Spleen (tissue), 11 donors: ENCODE results near the gene VCL. TPM values are rescaled to one million over a fixed set of nuclear protein-coding genes. Genes with fewer than 3 reads are reported as not detected.
A peak's percentile ranks its signal among the peaks of the same experiment; 100 is the strongest.
"Not testable (repeated sequence)": the region's sequence is repeated elsewhere in the genome, so short reads cannot be mapped to it uniquely, and the experiment has no call there.

Experiments
- DNase-seq: peaks from one replicate; pipeline ENCODE4 v3.0.0-alpha.2; 2020
- H3K27ac ChIP-seq, 8 donors: fragments of 200-600 bp; sonication (generic) in 7 of 8; 1 replicate in 4 of 8; 2 replicates in 4 of 8; pipeline versions ENCODE4 v1.5.0 to v1.8.0; 2016 to 2021; ENCODE audit warnings: inconsistent platforms in 4 of 8, mild to moderate bottlenecking in 4 of 8, moderate library complexity in 1 of 8
- H3K27me3 ChIP-seq, 7 donors: fragments of 200-600 bp; sonication (generic) in 6 of 7; replicated peaks in 1 of 7; 1 replicate in 4 of 7; 2 replicates in 3 of 7; pipeline versions ENCODE4 v1.5.0 to v1.8.0; 2016 to 2021; ENCODE audit warnings: inconsistent platforms in 3 of 7, mild to moderate bottlenecking in 1 of 7
- H3K36me3 ChIP-seq, 6 donors: fragments of 200-600 bp; sonication (generic) in 5 of 6; 1 replicate in 4 of 6; 2 replicates in 2 of 6; pipeline versions ENCODE4 v1.5.0 to v1.8.0; 2016 to 2021; ENCODE audit warnings: inconsistent platforms in 2 of 6
- H3K4me1 ChIP-seq, 6 donors: fragments of 200-600 bp; sonication (generic) in 5 of 6; 1 replicate in 3 of 6; 2 replicates in 3 of 6; pipeline versions ENCODE4 v1.5.0 to v1.8.0; 2016 to 2021; ENCODE audit warnings: inconsistent platforms in 3 of 6
- H3K4me3 ChIP-seq, 8 donors: fragments of 200-600 bp; sonication (generic) in 7 of 8; 1 replicate in 4 of 8; 2 replicates in 4 of 8; pipeline versions ENCODE4 v1.5.0 to v1.8.0; 2016 to 2021; ENCODE audit warnings: inconsistent platforms in 4 of 8, mild to moderate bottlenecking in 4 of 8, moderate library complexity in 2 of 8
- H3K9me3 ChIP-seq, 8 donors: fragments of 200-600 bp; sonication (generic) in 7 of 8; 1 replicate in 4 of 8; 2 replicates in 4 of 8; pipeline versions ENCODE4 v1.5.0 to v1.8.0; 2016 to 2021; ENCODE audit warnings: inconsistent platforms in 4 of 8
- POLR2A ChIP-seq, 3 donors: fragments of 450-650 bp; IDR thresholded peaks; one replicate each; pipeline ENCODE4 v1.5.1; 2017; ENCODE audit warnings: antibody characterized with exemption in 3 of 3, mild to moderate bottlenecking in 1 of 3
- POLR2AphosphoS5 ChIP-seq, 3 donors: sonication (generic); formaldehyde crosslinking; IDR thresholded peaks; one replicate each; pipeline ENCODE4 v1.5.1; 2017; ENCODE audit warnings: antibody characterized with exemption in 3 of 3
- WGBS, 5 donors: extraction: QIAGEN DNeasy Blood & Tissue Kit in 3 of 5; methylation state at CpG; one replicate each; pipeline versions ENCODE4 v1.1.5 to v1.1.7; 2013 to 2018; 5-methylcytosine and 5-hydroxymethylcytosine counted together
- intact Hi-C: fragments of 100-400 bp; cut with DNase I; formaldehyde crosslinking; loops from one replicate; pipeline ENCODE4 v1.15.0; 2023; ENCODE audit warnings: low total_unique reads
- polyA plus RNA-seq, 3 donors: library from polyadenylated mRNA; stranded (reverse); fragments of 200-250 nt; gene quantifications; one replicate each; pipeline ENCODE4 v1.2.1, GENCODE V29; 2013
- total RNA-seq, 7 donors: library from RNA; depleted of rRNA in 3 of 7; stranded (reverse); fragments of >200 nt in 3 of 7; fragmentation: NEBNext Ultra II Directional in 4 of 7; extraction: Animal tissue kit (Norgen Biotek cat#: 25700) in 4 of 7; gene quantifications; one replicate each; pipeline versions ENCODE4 v1.1.0 to v1.2.1, GENCODE V29; 2016 to 2021
- TF ChIP-seq, protein P1 (sequence below), 11 experiments: fragments of 200-600 bp in 7 of 11; fragments of 450-650 bp in 4 of 11; sonication (generic) in 4 of 11; IDR thresholded peaks in 8 of 11; conservative IDR thresholded peaks in 3 of 11; 1 replicate in 7 of 11; 2 replicates in 4 of 11; pipeline versions ENCODE4 v1.4.0 to v1.8.0; 2016 to 2021; ENCODE audit warnings: antibody characterized with exemption in 11 of 11, inconsistent platforms in 4 of 11, mild to moderate bottlenecking in 1 of 11
- donor health status: healthy with polysubstance abuse.
- donor health status: DM: no; HTN: no; CAD: no; lungs with moderate emphysema.
- donor health status: DM: no; HTN: no; CAD: no.
- donor health status: Bipolar disorder and iron deficiency.
- donor health status: healthy.
- donor health status: DM: no; HTN: no; CAD: no.
- donor health status: DM: yes; HTN: yes; CAD: no.

Gene VCL
- total and polyA plus RNA-seq, 10 donors, result 8.8 to 214 (median 77.6) TPM

DNA sequence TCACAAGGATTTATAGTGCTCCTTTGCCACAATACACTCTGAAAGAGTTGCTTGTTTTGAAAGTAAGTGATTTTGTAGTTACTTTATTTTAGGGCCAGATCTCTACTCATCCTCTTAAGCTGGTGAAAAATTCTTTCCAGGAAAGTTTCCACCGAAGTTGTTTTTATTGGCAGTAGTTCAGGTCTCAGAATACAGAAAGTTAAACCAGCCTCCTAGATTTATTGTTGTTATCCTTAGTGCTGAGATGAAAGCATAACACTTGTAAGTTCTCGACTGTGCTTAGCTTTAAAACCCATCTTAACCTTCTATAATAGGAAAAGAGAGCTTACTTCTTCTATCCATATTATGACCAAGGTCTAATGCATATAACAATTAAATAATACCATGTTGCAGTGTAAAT lies 147.2 kb downstream of the VCL start:
- TF ChIP-seq POLR2A (IDR thresholded peaks at IDR 0.05) (no peak), POLR2AphosphoS5 (IDR thresholded peaks at IDR 0.05) (no peak)
- TF ChIP-seq, protein P1, sequence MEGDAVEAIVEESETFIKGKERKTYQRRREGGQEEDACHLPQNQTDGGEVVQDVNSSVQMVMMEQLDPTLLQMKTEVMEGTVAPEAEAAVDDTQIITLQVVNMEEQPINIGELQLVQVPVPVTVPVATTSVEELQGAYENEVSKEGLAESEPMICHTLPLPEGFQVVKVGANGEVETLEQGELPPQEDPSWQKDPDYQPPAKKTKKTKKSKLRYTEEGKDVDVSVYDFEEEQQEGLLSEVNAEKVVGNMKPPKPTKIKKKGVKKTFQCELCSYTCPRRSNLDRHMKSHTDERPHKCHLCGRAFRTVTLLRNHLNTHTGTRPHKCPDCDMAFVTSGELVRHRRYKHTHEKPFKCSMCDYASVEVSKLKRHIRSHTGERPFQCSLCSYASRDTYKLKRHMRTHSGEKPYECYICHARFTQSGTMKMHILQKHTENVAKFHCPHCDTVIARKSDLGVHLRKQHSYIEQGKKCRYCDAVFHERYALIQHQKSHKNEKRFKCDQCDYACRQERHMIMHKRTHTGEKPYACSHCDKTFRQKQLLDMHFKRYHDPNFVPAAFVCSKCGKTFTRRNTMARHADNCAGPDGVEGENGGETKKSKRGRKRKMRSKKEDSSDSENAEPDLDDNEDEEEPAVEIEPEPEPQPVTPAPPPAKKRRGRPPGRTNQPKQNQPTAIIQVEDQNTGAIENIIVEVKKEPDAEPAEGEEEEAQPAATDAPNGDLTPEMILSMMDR (IDR thresholded peaks at IDR 0.05 in 8 of 11, conservative IDR thresholded peaks at IDR 0.05 in 3 of 11), result no peak

DNA sequence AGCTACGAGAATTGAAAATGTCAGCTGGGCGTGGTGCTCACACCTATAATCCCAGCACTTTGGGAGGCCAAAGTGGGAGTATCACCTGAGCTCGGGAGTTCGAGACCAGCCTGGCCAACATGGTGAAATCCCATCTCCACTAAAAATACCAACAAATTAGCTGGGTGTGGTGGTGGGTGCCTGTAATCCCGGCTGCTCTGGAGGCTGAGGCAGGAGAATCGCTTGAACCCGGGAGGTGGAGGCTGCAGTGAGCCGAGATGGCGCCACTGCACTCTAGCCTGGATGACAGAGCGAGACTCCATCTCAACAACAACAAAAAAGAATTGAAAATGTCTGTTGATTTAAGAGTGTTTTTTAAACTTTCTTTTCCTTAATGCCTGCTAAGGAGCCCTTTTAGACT lies 149.1 kb downstream of the VCL start:
- H3K4me3 ChIP-seq, H3K9me3 ChIP-seq, H3K27me3 ChIP-seq, DNase-seq, H3K27ac ChIP-seq, intact Hi-C loops: not testable (repeated sequence)
- peaks cover 14 to 79% (median 51%) of the 10 kb centered on the region in 6 donors for H3K4me1 ChIP-seq
- peaks cover 0 to 53% (median 4%) of the 10 kb centered on the region in 6 donors for H3K36me3 ChIP-seq
- 94 to 98% (median 97%) methylated on average over 10 of the region's 10 CpGs for WGBS, 5 donors

More for the DNA sequence above, 147.2 kb downstream of the VCL start:
- 58 to 73% (median 68%) methylated on average over 2 of the region's 2 CpGs for WGBS, 5 donors
- Histone ChIP-seq H3K27ac (no peak overlapping the region), H3K27me3 (no peaks in the 10 kb centered on the region), H3K4me1 (peaks cover 11 to 84% (median 46%) of the 10 kb centered on the region in 6 donors), H3K9me3 (no peaks in the 10 kb centered on the region), H3K4me3 (no peak overlapping the region), H3K36me3 (peaks cover 0 to 57% (median 5%) of the 10 kb centered on the region in 6 donors)
- DNase-seq, result no peak
- intact Hi-C loops, result no loop called here

DNA sequence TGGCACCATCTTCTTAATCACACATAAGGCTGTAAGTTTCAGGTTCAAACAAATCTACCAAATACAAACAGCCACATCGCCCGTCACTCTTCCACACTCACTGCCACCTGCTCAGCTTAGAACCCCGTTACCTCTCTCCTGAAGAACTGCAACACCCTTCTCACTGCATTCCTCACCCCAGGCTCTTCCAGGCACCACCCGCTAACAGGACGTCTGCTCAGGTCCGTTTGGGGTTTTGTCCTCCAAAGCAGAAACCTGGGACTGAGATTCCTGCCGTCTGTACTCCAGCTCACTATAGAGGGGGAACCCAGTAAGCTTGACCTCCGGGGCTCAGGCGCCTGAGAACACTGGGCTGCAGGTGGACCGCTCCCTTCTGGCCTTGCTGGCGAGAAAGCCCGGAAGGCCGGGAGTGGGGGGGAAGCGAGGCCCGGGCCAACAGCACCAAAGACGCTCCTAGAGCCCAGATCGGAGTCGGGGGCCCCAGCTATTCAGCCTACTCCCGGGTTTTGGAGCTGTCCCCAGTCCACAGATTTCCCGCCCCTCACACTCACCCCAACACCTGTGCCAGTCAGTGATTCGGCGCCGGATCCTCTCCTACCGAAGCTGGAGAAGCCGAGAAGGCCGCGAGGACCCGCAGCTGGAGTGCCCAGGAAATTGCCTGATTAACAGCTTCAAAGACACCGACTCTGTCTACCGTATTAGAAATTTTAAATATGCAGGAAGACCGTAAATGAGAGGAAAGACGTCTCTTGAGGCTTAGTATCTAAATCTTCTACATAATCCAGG lies 152.5 kb downstream of the VCL start, which contains the start of gene AP3M1:
AP3M1 (minus strand) TSS at position 625 of the 786 bp plus-strand sequence. CDS start 12,449 bp downstream, outside the sequence.
- peaks cover 27 to 90% (median 68%) of the 10 kb centered on the region in 6 donors for H3K4me1 ChIP-seq
- H3K27me3 ChIP-seq, result no peaks in the 10 kb centered on the region
- 0 to 2% (median 0%) methylated on average over 26 to 32 of the region's 32 CpGs for WGBS, 5 donors
- H3K27ac ChIP-seq, result peak within 1 kb of the TSS; percentile 89 to 96 (median 94)
- DNase-seq, result peak; percentile 96
- TF ChIP-seq POLR2A (IDR thresholded peaks at IDR 0.05), result no peak
- TF ChIP-seq, protein P1 (IDR thresholded peaks at IDR 0.05 in 8 of 11, conservative IDR thresholded peaks at IDR 0.05 in 3 of 11), result no peak
- TF ChIP-seq POLR2AphosphoS5 (IDR thresholded peaks at IDR 0.05), result peak in 2 of 3 donors; percentile 1
- peak within 1 kb of the TSS; percentile 76 to 98 (median 92) for H3K4me3 ChIP-seq
- intact Hi-C loops, result no loop called here
- H3K36me3 ChIP-seq, result peaks cover 0 to 27% (median 4%) of the 10 kb centered on the region in 6 donors
- no peaks in the 10 kb centered on the region for H3K9me3 ChIP-seq

DNA sequence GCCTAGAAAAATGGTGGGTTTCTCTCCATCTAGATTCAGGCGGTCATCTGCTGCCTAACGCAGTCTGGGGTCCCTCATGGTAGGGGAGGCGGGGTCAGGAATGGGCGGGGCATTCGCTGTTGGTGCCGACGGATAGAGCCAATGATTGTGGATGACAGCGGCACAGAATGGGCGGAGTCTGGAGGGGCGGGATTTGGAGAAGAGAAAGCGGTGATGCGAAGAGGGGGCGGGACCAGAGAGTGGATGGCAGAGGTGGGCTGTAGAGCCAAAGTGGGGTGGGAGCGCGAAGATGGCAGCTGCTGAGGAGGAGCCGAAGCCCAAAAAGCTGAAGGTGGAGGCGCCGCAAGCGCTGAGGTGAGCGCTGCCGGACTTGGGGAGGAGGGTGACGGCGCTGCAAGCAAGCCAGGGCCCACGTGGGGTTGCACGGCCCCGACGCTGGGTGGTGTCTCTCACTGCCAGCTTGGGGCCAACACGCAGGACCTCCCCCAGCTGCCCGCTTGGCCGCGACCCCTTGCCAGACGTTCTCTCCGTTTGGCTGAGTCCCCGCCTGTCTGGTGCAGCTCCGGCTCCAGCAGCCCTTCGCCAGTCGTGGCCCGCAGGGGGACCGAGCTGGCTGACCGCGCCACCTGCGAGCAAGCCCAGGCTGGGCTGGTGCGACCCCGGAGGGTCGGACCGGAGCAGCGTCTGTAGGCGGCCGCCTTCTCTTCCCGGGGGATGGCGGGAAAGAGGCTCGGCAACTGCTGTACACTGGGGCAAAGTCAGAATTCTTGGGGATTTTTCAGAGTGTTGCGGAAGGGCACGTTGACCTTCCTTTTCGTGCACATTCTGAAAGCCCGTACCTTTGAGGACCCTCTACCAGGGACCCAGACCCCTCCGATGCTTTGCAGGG lies 153.3 kb downstream of the VCL start, which contains the start of gene ADK:
ADK (plus strand) TSS at position 232 of the 889 bp plus-strand sequence; CDS start at position 290, 58 bp downstream.
- 0 to 1% (median 1%) methylated on average over 30 to 57 of the region's 57 CpGs for WGBS, 5 donors
- intact Hi-C loops, result no loop called here
- peak; percentile 100 for DNase-seq
- Histone ChIP-seq H3K27ac (peak within 1 kb of the TSS; percentile 89 to 96 (median 94)), H3K4me3 (peak within 1 kb of the TSS; percentile 76 to 98 (median 92)), H3K36me3 (peaks cover 0 to 19% (median 2%) of the 10 kb centered on the region in 6 donors), H3K4me1 (peaks cover 26 to 90% (median 59%) of the 10 kb centered on the region in 6 donors), H3K9me3 (no peaks in the 10 kb centered on the region), H3K27me3 (no peaks in the 10 kb centered on the region)
- TF ChIP-seq POLR2A (IDR thresholded peaks at IDR 0.05) (peak in 2 of 3 donors; percentile 51 to 75), POLR2AphosphoS5 (IDR thresholded peaks at IDR 0.05) (peak; percentile 79 to 94 (median 90))
- TF ChIP-seq, protein P1 (IDR thresholded peaks at IDR 0.05 in 8 of 11, conservative IDR thresholded peaks at IDR 0.05 in 3 of 11), result peak in 9 of 11 experiments; percentile 4 to 58 (median 39)
